Ovary (tissue), 9 donors: Measurements from ENCODE around the gene PTPN2. TPM values are rescaled to one million over a fixed set of nuclear protein-coding genes. Genes with fewer than 3 reads are reported as not detected.

ENCODE experiments used
- DNase-seq, 5 donors: peaks; one replicate each; pipeline ENCODE4 v3.0.0-alpha.2; 2019 to 2020
- H3K27ac ChIP-seq, 2 donors: fragments of 200-600 bp; one replicate each; pipeline versions ENCODE4 v1.5.1 to v1.8.0; 2019 to 2022
- H3K27me3 ChIP-seq: fragments of 200-600 bp; one replicate; pipeline ENCODE4 v1.8.0; 2022
- H3K36me3 ChIP-seq: fragments of 200-600 bp; sonication (generic); one replicate; pipeline ENCODE4 v1.5.1; 2019
- H3K4me1 ChIP-seq: one replicate; pipeline ENCODE4 v1.8.1; 2013; ENCODE audit warnings: mild to moderate bottlenecking, moderate library complexity; ENCODE audit not compliant: insufficient read depth
- H3K4me3 ChIP-seq: fragments of 200-600 bp; sonication (generic); one replicate; pipeline ENCODE4 v1.5.1; 2017
- H3K9me3 ChIP-seq, 2 donors: fragments of 200-600 bp in 1 of 2; sonication (generic) in 1 of 2; one replicate each; pipeline versions ENCODE4 v1.5.1 to v1.8.1; 2013 to 2019; ENCODE audit warnings: mild to moderate bottlenecking in 1 of 2, moderate library complexity in 1 of 2
- EP300 ChIP-seq: sonication (generic); formaldehyde crosslinking; IDR thresholded peaks from one replicate; pipeline ENCODE4 v1.6.1; 2017; ENCODE audit warnings: antibody characterized with exemption
- POLR2A ChIP-seq: fragments of 450-650 bp; IDR thresholded peaks from one replicate; pipeline ENCODE4 v1.6.1; 2017; ENCODE audit warnings: antibody characterized with exemption, mild to moderate bottlenecking, moderate library complexity
- WGBS, 3 donors: extraction: QIAGEN DNeasy Blood & Tissue Kit in 1 of 3; methylation state at CpG; one replicate each; pipeline versions ENCODE4 v1.1.5 to v1.1.7; 2013 to 2017; 5-methylcytosine and 5-hydroxymethylcytosine counted together
- intact Hi-C, 4 donors: fragments of 100-400 bp; cut with DNase I; formaldehyde crosslinking; loops; one replicate each; pipeline versions ENCODE4 v1.11.0 to v1.15.1; 2022 to 2023
- polyA plus RNA-seq, 2 donors: library from polyadenylated mRNA; stranded (reverse); fragments of 200-250 nt in 1 of 2; fragments of 350-450 nt in 1 of 2; fragmentation: Illumina TruSeq in 1 of 2; extraction: RNeasy Lipid Tissue Mini Kit (QIAGEN cat#74804) in 1 of 2; gene quantifications; one replicate each; pipeline ENCODE4 v1.2.3, GENCODE V29; 2013 to 2014
- total RNA-seq, 7 donors: library from RNA; depleted of rRNA in 2 of 7; stranded (reverse); fragments of >200 nt in 2 of 7; fragmentation: NEBNext Ultra II Directional in 3 of 7; extraction: Animal tissue kit (Norgen Biotek cat#: 25700) in 3 of 7; gene quantifications; one replicate each; pipeline versions ENCODE4 v1.1.0 to v1.2.4, GENCODE V29; 2016 to 2023
- TF ChIP-seq, protein P1 (sequence below), 3 donors: fragments of 450-650 bp in 2 of 3; fragments of 200-600 bp in 1 of 3; IDR thresholded peaks; one replicate each; pipeline versions ENCODE4 v1.5.1 to v1.8.0; 2016 to 2022; ENCODE audit warnings: antibody characterized with exemption in 3 of 3, mild to moderate bottlenecking in 1 of 3
- donor health status: DM: no; HTN: no; CAD: no; lungs with moderate emphysema.
- donor health status: DM: no; HTN: no; CAD: no.
- donor health status: Bipolar disorder and iron deficiency.
- donor health status: DM: yes; HTN: yes; CAD: no.
- donor health status: DM: no; HTN: no; CAD: no.
- donor health status: DM: yes; HTN: yes; CAD: no.

The PTPN2 gene
- total and polyA plus RNA-seq, 9 donors = 29.4 to 48.1 (median 36.2) TPM

DNA sequence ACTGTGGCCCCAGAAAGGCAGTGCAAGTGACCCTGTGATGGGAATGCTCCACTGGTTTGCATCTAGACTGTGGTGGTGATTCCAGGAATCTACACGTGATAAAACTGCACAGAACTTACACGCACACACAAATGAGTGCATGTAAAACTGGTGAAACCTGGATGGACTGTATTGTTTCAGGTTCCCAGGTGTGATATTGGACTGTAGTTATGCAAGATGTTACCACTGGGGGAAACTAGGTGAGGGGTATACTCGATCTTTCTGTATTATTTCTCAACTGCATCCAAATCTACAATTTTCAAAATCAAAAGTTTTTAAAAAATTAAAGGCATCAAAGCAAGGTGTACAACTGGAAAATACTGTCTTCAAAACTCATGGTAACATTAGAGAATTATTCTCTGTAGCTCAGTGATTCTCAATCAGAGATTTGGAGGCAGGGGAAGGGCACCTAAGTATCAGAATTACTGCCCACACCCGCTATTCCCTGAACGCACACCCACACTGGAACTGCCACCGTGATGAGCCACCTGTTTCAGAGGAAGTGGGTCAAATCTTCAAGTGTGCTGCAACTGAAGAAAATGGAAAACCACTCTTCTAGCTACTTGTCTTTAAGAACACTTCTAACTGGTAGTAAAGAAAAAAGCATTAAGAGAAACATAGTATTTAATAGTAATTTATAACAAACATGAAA, 26.7 kb downstream of the PTPN2 start:
- no peaks in the 10 kb centered on the region for H3K4me1 ChIP-seq
- H3K9me3 ChIP-seq = no peaks in the 10 kb centered on the region
- no peaks in the 10 kb centered on the region for H3K36me3 ChIP-seq
- H3K27ac ChIP-seq = no peak overlapping the region
- no peaks in the 10 kb centered on the region for H3K27me3 ChIP-seq
- DNase-seq = no peak
- TF ChIP-seq EP300 (no peak), POLR2A (no peak)
- TF ChIP-seq, protein P1, sequence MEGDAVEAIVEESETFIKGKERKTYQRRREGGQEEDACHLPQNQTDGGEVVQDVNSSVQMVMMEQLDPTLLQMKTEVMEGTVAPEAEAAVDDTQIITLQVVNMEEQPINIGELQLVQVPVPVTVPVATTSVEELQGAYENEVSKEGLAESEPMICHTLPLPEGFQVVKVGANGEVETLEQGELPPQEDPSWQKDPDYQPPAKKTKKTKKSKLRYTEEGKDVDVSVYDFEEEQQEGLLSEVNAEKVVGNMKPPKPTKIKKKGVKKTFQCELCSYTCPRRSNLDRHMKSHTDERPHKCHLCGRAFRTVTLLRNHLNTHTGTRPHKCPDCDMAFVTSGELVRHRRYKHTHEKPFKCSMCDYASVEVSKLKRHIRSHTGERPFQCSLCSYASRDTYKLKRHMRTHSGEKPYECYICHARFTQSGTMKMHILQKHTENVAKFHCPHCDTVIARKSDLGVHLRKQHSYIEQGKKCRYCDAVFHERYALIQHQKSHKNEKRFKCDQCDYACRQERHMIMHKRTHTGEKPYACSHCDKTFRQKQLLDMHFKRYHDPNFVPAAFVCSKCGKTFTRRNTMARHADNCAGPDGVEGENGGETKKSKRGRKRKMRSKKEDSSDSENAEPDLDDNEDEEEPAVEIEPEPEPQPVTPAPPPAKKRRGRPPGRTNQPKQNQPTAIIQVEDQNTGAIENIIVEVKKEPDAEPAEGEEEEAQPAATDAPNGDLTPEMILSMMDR (IDR thresholded peaks at IDR 0.05) = no peak
- H3K4me3 ChIP-seq = no peak overlapping the region
- 77 to 83% (median 78%) methylated on average over 6 of the region's 6 CpGs for WGBS, 3 donors
- intact Hi-C loops = no loop called here

- H3K27ac ChIP-seq = no peak overlapping the region
- TF ChIP-seq POLR2A (no peak), EP300 (no peak)
- TF ChIP-seq, protein P1 (IDR thresholded peaks at IDR 0.05) = no peak
- no peaks in the 10 kb centered on the region for H3K36me3 ChIP-seq
- H3K27me3 ChIP-seq = no peaks in the 10 kb centered on the region
- no peak overlapping the region for H3K4me3 ChIP-seq
- H3K4me1 ChIP-seq = no peaks in the 10 kb centered on the region
- WGBS, 3 donors = 96 to 99% (median 97%) methylated on average over 4 of the region's 4 CpGs
- H3K9me3 ChIP-seq = no peaks in the 10 kb centered on the region
- no peak for DNase-seq
- intact Hi-C loops = no loop called here
Measured at GRCh38 chr18:12855916-12856315, 28.1 kb downstream of the PTPN2 start.

DNA sequence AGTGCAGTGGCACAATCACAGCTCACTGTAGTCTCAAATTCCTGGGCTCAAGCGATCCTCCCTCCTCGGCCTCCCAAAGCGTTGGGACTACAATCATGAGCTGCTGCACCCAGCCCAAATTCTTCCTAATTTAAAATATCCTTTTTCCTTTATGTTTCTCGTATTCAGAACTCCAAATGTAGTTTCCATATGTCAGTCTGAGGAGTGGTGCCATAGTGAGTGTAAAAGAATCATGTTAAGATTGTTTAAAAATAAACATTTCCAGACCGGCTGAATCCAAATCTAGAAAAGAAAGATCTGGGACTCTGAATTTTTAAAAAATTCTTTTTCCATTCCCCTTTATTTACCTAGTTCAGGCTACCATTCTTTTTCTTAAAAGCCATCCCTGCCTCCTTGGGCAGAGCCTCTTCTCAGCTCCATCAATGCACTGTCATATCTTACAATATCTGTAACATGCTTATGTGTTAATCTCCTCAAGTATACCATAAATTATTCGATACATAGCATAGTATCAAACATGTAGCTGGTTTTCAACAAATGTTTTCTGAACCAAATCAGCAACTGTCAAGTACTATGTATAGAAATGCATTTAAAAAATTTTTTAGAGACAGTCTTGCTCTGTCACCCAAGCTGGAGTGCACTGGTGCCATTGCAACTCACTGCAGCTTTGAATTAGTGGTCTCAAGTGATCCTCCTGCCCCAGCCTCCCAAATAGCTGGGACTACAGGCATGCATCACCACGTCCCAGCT, 31.3 kb downstream of the PTPN2 start:
- Histone ChIP-seq H3K4me3 (no peak overlapping the region), H3K9me3 (no peaks in the 10 kb centered on the region), H3K36me3 (no peaks in the 10 kb centered on the region), H3K27ac (no peak overlapping the region), H3K27me3 (no peaks in the 10 kb centered on the region), H3K4me1 (no peaks in the 10 kb centered on the region)
- 94 to 96% (median 94%) methylated on average over 7 of the region's 7 CpGs for WGBS, 3 donors
- intact Hi-C loops = no loop called here
- TF ChIP-seq POLR2A (no peak), EP300 (no peak)
- TF ChIP-seq, protein P1 (IDR thresholded peaks at IDR 0.05) = no peak
- no peak for DNase-seq

GRCh38 chr18:12851716-12852115, 32.3 kb downstream of the PTPN2 start:
- TF ChIP-seq POLR2A (no peak), EP300 (no peak)
- TF ChIP-seq, protein P1 (IDR thresholded peaks at IDR 0.05) = no peak
- no peak overlapping the region for H3K27ac ChIP-seq
- no peaks in the 10 kb centered on the region for H3K36me3 ChIP-seq
- intact Hi-C loops = no loop called here
- 64 to 78% (median 74%) methylated on average over 3 of the region's 3 CpGs for WGBS, 3 donors
- H3K9me3 ChIP-seq = no peaks in the 10 kb centered on the region
- no peaks in the 10 kb centered on the region for H3K27me3 ChIP-seq
- no peak for DNase-seq
- H3K4me3 ChIP-seq = no peak overlapping the region
- H3K4me1 ChIP-seq = no peaks in the 10 kb centered on the region
